GM18873 (cell line): ENCODE measurements around the gene DSCAML1.
A peak's percentile ranks its signal among the peaks of the same experiment; 100 is the strongest.
"Not testable (repeated sequence)": the region's sequence is repeated elsewhere in the genome, so short reads cannot be mapped to it uniquely, and the experiment has no call there.

Experiments used
- ATAC-seq: cut with Tn5 transposase; IDR thresholded peaks from one replicate; pipeline ENCODE4 v1.9.1; 2021; ENCODE audit warnings: mild to moderate bottlenecking, moderate library complexity, moderate number of reproducible peaks; ENCODE audit not compliant: unreplicated experiment, low FRiP score

Gene DSCAML1

DNA sequence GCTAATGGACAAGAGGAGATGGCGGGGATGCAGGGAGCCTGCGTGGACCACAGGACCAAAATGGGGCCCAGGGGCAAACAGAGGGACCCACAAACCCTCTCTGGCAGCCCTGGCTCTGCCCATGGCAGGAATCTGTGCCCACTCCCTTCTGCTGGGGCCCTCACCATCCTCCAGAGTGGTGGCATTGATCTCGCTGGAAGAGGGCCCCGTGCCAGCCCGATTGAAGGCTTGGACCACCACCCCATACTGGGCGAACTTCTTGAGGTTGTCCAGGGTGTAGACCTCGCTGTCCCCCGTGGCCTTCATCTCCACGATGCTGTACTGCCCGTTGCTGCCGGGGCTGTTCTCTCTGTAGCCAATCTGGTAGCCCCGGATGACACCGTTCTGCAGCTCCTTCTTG is 332.2 kb downstream of the DSCAML1 start:
- ATAC-seq = no peak

- ATAC-seq = no peak
These were observed 334.2 kb downstream of the DSCAML1 start for GRCh38 chr11:117462864-117463247.

DNA sequence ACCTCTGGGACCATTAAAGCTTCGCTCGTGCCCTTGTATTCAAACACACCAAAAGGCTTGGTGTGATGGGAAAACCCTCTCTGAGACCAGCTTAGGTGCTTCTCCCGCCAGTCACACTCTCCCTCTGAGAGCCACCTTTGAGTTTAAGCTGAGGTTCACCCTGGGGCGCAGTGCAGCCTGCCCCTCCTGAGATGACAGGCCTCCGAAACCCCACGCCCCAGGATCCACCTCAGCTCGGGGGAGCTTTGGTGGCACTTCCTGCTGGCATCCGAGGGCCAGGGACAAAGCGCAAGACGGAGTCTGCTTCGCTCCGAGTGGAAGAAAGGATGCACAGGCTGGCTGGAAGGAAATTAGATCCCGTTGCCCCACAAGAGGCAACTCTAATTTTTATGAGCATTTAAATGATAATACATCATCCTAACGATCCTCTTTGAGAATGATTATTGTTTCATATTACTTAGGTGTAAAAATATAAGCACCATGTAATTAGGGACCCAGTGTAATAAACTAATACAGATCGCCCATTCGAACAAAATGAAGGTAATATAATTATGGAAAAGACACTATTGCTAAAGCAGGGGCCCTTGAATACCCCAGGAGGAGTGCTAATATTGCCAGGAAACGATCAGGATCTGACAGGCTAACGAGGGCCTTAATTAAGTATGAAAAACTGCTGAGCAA is 334.7 kb downstream of the DSCAML1 start:
- no peak for ATAC-seq

GRCh38 chr11:117461396-117462182 is 335.4 kb downstream of the DSCAML1 start:
- ATAC-seq = no peak

GRCh38 chr11:117459979-117460300 is 337.1 kb downstream of the DSCAML1 start:
- ATAC-seq = no peak

DNA sequence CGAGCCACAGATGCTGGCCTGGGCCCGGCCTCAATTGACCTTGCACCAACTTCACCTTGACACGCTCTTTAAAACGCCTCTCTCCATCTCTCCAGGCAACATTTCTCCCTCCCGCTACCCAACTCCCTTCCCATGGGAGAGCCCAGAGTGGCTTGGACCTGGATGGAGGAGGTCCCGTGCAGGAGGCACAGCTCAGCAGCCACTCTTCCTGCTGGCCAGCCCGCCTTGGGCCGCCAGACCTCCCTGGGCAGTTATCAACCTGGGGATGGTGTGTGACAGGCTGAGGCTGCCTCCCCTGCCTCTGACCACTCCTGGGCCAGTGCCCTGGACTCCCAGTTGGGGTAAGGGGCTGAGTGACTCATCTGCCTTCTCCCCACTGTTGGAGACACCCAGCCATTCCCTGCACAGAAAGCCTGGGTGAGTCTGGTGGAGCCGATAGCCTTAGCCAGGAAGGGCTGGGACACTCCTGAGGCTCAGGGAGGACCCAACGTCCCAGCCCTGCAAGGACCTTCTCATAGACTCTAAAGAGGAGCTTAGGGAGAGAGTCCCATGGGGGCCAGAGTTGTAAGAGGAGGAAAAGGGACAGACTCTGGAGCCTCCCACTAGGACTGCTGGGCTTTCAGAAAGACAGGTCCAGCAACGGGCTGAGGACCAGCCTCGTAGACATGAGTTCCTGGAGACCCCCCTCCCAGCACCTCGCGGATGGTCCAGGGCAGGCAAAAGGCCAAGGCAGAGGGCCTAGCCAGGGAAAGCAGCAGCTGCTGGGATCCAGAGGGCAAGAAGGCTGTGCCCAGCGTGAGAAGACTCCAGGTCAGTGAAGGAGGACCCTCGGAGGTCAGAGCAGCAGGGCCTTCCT is 337.7 kb downstream of the DSCAML1 start:
- no peak for ATAC-seq

DNA sequence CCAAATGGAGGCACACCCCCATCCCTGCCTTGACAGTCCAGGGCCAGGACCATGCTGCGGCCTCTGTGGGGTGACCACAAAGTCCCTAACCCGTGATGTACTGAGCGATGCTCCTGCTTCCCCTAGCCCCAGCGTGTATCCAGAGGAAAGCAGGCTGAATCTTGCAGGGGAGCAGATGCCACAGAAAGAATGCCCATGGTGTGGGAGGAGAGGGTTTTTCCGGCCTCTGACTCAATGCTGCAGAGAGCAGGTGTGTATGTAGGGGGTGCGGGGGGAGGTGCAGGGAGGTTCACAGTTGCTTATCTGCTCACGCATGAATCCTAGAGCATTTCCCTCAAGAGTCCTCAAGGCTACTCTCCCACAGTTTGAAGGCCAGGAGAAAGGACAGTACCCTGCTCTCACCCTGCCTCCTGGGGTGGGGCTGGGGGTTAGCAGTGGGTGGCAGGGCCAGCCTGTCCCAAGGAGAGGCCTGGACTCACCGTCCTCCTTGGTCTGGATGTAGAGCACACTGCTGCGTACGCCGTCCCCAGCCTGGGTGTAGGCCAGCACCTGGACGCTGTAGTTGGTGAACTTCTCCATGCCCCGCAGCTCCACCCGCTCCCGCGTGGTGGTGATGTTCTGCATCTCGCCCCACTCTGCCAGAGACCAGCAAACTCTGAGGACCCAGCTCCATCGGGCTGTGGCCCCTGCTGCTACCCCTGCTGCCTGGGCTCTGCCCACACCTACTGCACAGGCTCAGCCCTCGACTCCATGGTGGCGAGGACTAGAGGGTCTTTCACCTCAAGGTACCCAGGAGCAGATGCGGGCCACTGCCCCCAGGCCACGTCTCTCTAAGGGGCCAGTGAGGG is 338.5 kb downstream of the DSCAML1 start:
- ATAC-seq = no peak

- ATAC-seq = no peak
These were observed 339.2 kb downstream of the DSCAML1 start for GRCh38 chr11:117457835-117458234.

DNA sequence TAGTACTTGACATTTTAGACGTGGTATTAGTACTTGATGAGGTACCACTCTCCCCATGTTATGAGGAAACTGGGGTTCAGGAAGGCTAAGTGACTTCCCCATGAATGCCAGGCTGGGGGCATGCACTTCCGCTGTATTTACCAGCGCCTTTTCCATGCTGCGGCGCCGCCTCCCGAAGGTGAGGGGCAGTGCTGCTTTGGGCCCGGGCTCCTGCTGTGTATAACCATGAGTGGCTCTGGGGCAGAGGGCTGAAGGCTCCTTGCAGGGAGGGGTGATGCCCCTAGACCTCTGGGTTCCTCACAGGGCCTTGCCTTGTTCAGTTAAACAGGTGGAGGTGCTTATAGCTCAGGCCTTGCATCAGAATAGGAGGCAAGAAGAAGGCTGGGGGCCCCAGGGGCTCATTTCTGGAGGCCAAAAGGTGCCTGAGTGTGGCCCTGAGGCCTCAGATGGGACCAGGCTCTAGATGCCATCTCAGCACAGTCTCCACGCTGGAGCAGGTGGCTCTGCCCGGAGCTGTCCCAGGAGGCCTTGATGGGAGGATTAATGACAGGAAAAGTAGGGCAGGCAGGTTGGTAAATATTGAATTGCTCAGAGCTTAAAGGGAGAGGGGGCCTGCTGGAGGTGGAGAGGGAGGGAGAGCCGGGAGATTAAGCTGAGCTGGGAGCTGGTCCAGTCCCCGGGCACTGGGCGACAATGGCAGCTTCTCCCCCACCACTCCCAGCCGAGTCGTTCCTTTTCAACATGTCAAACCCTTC is 339.8 kb downstream of the DSCAML1 start:
- no peak for ATAC-seq

DNA sequence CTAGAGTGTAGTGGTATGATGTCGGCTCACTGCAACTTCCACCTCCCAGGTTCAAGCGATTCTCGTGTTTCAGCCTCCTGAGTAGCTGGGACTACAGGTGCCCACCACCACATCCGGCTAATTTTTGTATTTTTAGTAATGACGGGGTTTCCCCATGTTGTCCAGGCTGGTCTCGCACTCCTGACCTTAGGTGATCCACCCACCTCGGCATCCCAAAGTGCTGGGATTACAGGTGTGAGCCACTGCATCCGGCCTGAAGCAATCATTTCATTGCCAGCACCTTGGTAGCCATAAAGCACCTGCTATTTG is 340.3 kb downstream of the DSCAML1 start:
- not testable (repeated sequence) for ATAC-seq

DNA sequence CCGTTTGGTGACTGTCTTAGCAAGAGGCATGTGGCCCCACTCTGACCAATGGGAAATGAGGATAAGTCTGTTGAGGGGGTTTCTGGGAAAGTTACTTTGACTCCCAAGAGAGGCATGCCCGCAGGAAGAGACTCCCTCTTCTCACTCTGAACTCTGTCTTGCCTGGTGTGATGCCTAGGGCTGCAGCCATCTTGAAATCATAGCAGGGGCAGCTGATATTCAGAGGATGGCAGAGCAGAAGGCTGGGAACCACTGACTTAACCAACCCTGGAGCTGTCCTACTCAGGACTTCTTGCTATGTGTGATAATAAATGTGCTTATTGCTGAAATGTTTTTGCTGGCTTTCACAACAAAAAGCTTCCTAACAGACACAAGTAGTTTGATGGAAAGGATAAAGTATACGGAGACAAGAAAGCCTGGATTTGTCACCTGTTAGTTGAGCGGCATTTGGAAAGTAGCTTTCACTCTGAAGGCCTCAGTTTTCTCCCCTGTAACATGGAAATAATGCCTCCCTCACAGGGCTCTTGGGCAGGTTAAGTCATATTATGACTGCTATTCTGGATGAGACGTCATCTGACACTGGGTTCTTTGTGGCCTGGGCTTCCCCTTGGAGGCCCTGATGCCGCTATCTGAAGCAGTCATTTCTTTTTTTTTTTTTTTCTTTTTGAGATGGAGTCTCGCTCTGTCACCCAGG is 340.8 kb downstream of the DSCAML1 start:
- peak; percentile 78 for ATAC-seq

DNA sequence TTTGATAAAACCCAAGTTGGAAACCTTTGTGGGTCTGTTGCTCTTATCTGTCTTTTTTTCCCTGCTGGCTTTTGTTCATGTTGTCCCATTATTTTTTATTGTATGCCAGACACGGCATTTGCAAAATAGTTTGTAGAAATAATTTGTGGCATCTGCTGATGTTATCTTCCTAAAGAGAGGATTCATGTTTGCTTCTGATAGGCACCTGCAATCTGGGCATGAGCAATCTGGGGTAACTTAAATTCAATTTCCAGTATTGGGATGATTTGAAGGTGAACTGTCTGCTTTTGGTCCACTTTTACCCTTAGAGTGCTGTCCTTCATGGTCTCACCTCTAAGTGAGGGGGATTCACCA is 342.5 kb downstream of the DSCAML1 start:
- ATAC-seq = no peak

DNA sequence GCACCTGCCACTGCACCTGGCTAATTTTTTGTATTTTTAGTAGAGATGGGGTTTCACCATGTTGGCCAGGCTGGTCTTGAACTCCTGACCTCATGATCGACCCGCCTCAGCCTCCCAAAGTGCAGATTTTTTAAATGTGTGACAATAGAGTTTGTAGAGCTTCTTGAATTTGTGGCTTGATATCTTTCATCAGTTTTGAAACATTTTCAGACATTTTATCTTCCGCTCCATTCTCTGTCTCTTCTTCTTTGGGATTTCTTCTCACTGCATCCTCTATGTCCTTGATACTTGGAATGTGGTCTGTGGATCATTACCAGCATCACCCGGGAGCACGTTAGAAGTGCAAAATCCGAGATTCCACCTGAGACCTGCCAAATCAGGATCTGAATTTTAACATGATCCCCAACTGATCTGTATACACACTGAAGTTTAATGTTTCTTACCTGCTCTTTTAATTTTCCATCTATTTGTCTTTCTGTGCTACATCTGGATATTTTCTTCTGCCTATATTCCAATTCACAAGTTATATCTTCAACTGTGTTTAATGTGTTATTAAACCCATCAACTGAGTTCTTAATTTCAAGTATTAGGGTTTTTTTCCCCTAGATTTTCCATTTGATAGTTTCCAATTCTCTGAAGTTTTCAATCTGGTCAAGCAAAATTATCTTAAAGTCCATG is 343.0 kb downstream of the DSCAML1 start:
- no peak for ATAC-seq

DNA sequence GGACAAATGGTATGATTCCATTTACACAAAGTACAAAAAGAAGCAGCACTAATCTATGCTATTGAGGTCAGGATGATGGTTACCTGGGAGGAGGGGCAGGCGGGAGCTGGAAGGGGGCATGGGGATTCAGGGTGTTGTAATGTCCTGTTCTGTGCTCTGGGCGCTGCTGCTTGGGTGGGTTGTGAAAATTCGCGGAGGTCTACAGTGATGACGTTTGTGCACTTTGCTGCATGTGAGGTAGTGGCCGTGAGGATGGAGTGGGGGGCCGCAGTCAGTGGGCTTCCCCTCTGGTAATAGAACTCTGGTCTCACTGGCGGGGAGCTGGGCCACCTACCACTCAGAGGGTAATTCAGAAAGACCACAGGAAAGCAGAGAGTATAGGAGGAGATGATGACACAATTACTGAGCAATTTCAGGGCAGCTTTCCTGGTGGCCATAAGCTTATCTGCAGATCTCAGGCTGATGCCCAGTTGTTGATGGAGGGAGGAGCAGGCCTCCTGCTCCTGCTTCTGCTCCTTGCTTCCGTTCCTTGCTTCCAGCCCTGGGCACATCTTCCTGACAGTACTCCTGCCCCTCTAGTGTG is 347.8 kb downstream of the DSCAML1 start:
- no peak for ATAC-seq

- ATAC-seq = no peak
These were observed 352.0 kb downstream of the DSCAML1 start for GRCh38 chr11:117444711-117445658.

- ATAC-seq = no peak
These were observed 352.8 kb downstream of the DSCAML1 start for GRCh38 chr11:117444256-117444655.
